ENCODE measurements around the gene ACOX3.

GRCh38 chr4:8428288-8429097 is 12.0 kb downstream of the ACOX3 start:
- TF ChIP-seq CTCF (IDR thresholded peaks at IDR 0.05) (peak in 1 of 3 donors; percentile 37), POLR2A (IDR thresholded peaks at IDR 0.05) (peak; percentile 22), EP300 (IDR thresholded peaks at IDR 0.05) (no peak)
